SK-N-SH (cell line): Measurements from ENCODE around the gene DHRSX. TPM values are rescaled to one million over a fixed set of nuclear protein-coding genes. Genes with fewer than 3 reads are reported as not detected.

ENCODE experiments used
- CTCF ChIA-PET: fragments of 300-600, 350-600 bp; formaldehyde crosslinking; extraction: SDS; loops from one replicate; lab custom pipeline; 2021; lab: Yijun Ruan, JAX
- POLR2A ChIA-PET: fragments of 350-600 bp; sonication (Branson Sonifier 250); formaldehyde crosslinking; extraction: SDS; loops from one replicate; lab custom pipeline; 2020; ENCODE audit warnings: antibody characterized with exemption, inconsistent platforms; lab: Yijun Ruan, JAX
- DNase-seq: peaks from one replicate; pipeline ENCODE4 v3.0.0; 2012
- H2AFZ ChIP-seq: fragments of 200-600 bp; sonication (generic); 2 replicates; pipeline ENCODE4 v1.8.1; 2016; ENCODE audit warnings: antibody characterized with exemption, mild to moderate bottlenecking, low read depth
- H3F3A ChIP-seq: fragments of 200-600 bp; sonication (generic); replicated peaks from 2 replicates; pipeline ENCODE3; 2016; ENCODE audit warnings: antibody characterized with exemption, mild to moderate bottlenecking; ENCODE audit not compliant: insufficient read depth
- H3K27ac ChIP-seq, 2 experiments: fragments of 200-500 bp in 1 of 2; fragments of 200-600 bp in 1 of 2; sonication (Bioruptor generic) in 1 of 2; sonication (generic), shearing (Covaris generic) in 1 of 2; 2 replicates each; pipeline versions ENCODE4 v1.5.1 to v1.6.1; 2014 to 2016; ENCODE audit warnings: low read depth in 2 of 2, inconsistent platforms in 1 of 2, low read length in 1 of 2, mild to moderate bottlenecking in 1 of 2, mixed read lengths in 1 of 2
- H3K27me3 ChIP-seq: fragments of 200-600 bp; sonication (generic), shearing (Covaris generic); 2 replicates; pipeline ENCODE4 v1.6.1; 2016; ENCODE audit warnings: mixed run types; ENCODE audit not compliant: insufficient read depth
- H3K36me3 ChIP-seq, 2 experiments: fragments of 200-500 bp in 1 of 2; fragments of 200-600 bp in 1 of 2; sonication (Bioruptor generic) in 1 of 2; sonication (generic) in 1 of 2; replicated peaks in 1 of 2; 2 replicates each; pipeline versions ENCODE3 to v1.5.1; 2014 to 2016; ENCODE audit warnings: low read length in 1 of 2, mild to moderate bottlenecking in 1 of 2; ENCODE audit not compliant: insufficient read depth in 2 of 2, control insufficient read depth in 1 of 2
- H3K4me1 ChIP-seq, 2 experiments: fragments of 200-500 bp in 1 of 2; fragments of 200-600 bp in 1 of 2; sonication (Bioruptor generic) in 1 of 2; sonication (generic), shearing (Covaris generic) in 1 of 2; 2 replicates each; pipeline versions ENCODE4 v1.5.1 to v1.6.1; 2014 to 2016; ENCODE audit warnings: low read depth in 1 of 2, low read length in 1 of 2, mixed run types in 1 of 2; ENCODE audit not compliant: insufficient read depth in 2 of 2, control insufficient read depth in 1 of 2
- H3K4me2 ChIP-seq: fragments of 200-600 bp; sonication (generic), shearing (Covaris generic); 2 replicates; pipeline ENCODE4 v1.6.1; 2017; ENCODE audit warnings: mixed run types
- H3K4me3 ChIP-seq, 2 experiments: fragments of 200-500 bp in 1 of 2; fragments of 200-600 bp in 1 of 2; sonication (Bioruptor generic) in 1 of 2; sonication (generic), shearing (Covaris generic) in 1 of 2; 2 replicates each; pipeline versions ENCODE4 v1.5.1 to v1.8.1; 2014 to 2016; ENCODE audit warnings: low read depth in 2 of 2, inconsistent platforms in 1 of 2, low read length in 1 of 2, mild to moderate bottlenecking in 1 of 2, mixed read lengths in 1 of 2, moderate library complexity in 1 of 2
- H3K79me2 ChIP-seq: fragments of 200-600 bp; sonication (generic); 2 replicates; pipeline ENCODE4 v1.8.1; 2017; ENCODE audit warnings: mild to moderate bottlenecking; ENCODE audit not compliant: insufficient read depth
- H3K9ac ChIP-seq: fragments of 200-600 bp; sonication (generic); 2 replicates; pipeline ENCODE4 v1.6.1; 2017; ENCODE audit warnings: mixed run types
- H3K9me2 ChIP-seq: fragments of 200-600 bp; sonication (generic); 2 replicates; pipeline ENCODE4 v1.6.1; 2017; ENCODE audit warnings: mixed run types
- H3K9me3 ChIP-seq: fragments of 200-600 bp; sonication (generic); 2 replicates; pipeline ENCODE4 v1.6.1; 2017; ENCODE audit warnings: mixed run types, mild to moderate bottlenecking, moderate library complexity
- H4K20me1 ChIP-seq: fragments of 200-600 bp; sonication (generic); 2 replicates; pipeline ENCODE4 v1.6.1; 2017; ENCODE audit warnings: mild to moderate bottlenecking, mixed run types; ENCODE audit not compliant: insufficient read depth
- CHD2 ChIP-seq: fragments of 150-350 bp; IDR thresholded peaks from 2 replicates; pipeline ENCODE4 v1.6.1; 2018; ENCODE audit warnings: low read length; ENCODE audit not compliant: partially characterized antibody
- CTCF ChIP-seq: fragments of 200-600 bp; sonication (generic); IDR thresholded peaks from 2 replicates; pipeline ENCODE4 v1.6.1; 2017; ENCODE audit warnings: antibody characterized with exemption, mild to moderate bottlenecking, moderate library complexity
- EZH2phosphoT487 ChIP-seq: fragments of 200-600 bp; sonication (generic); IDR thresholded peaks from 2 replicates; pipeline ENCODE4 v1.6.1; 2017; ENCODE audit warnings: low read depth, mixed run types, mild to moderate bottlenecking, antibody characterized with exemption, moderate library complexity, borderline replicate concordance
- FOXJ3 ChIP-seq: sonication (generic); formaldehyde crosslinking; IDR thresholded peaks from 2 replicates; pipeline ENCODE4 v1.5.1; 2020; ENCODE audit warnings: mild to moderate bottlenecking, missing genetic modification reagents
- GABPA ChIP-seq: IDR thresholded peaks from 2 replicates; pipeline ENCODE4 v1.4.0; 2012; ENCODE audit warnings: low read depth, mild to moderate bottlenecking
- GATA2 ChIP-seq: sonication (generic); formaldehyde crosslinking; IDR thresholded peaks from 2 replicates; pipeline ENCODE4 v1.5.0; 2020; ENCODE audit warnings: mild to moderate bottlenecking, missing genetic modification reagents
- IRF3 ChIP-seq: fragments of 150-350 bp; IDR thresholded peaks from 2 replicates; pipeline ENCODE4 v1.6.1; 2016; ENCODE audit warnings: mild to moderate bottlenecking, low read depth, low read length
- MXI1 ChIP-seq: IDR thresholded peaks from 2 replicates; pipeline ENCODE4 v1.6.1; 2012; ENCODE audit warnings: mild to moderate bottlenecking, low read depth, low read length, improper control_type of control experiment
- NRF1 ChIP-seq: IDR thresholded peaks from 2 replicates; pipeline ENCODE4 v1.6.1; 2012; ENCODE audit warnings: low read depth, mild to moderate bottlenecking, low read length
- PBX3 ChIP-seq: IDR thresholded peaks from 2 replicates; pipeline ENCODE4; 2012
- POLR2AphosphoS5 ChIP-seq: IDR thresholded peaks from 2 replicates; pipeline ENCODE4 v1.6.1; 2012; ENCODE audit warnings: low read depth, low read length
- RCOR1 ChIP-seq: fragments of 150-350 bp; IDR thresholded peaks from 2 replicates; pipeline ENCODE4 v1.6.1; 2017; ENCODE audit warnings: antibody characterized with exemption, low read length
- SIN3A ChIP-seq: IDR thresholded peaks from 2 replicates; pipeline ENCODE4 v1.6.1; 2012; ENCODE audit warnings: low read depth, mild to moderate bottlenecking, low read length, moderate library complexity, borderline replicate concordance
- SMC3 ChIP-seq: IDR thresholded peaks from 2 replicates; pipeline ENCODE4 v1.6.1; 2012; ENCODE audit warnings: low read depth, low read length, improper control_type of control experiment
- TAF1 ChIP-seq: IDR thresholded peaks from 2 replicates; pipeline ENCODE4 v1.6.1; 2012; ENCODE audit warnings: low read depth, mild to moderate bottlenecking, low read length, moderate library complexity, borderline replicate concordance
- USF1 ChIP-seq: IDR thresholded peaks from 2 replicates; pipeline ENCODE4 v1.4.0; 2012; ENCODE audit warnings: low read depth, borderline replicate concordance
- YY1 ChIP-seq: IDR thresholded peaks from 2 replicates; pipeline ENCODE4 v1.4.0; 2012; ENCODE audit warnings: low read depth, mild to moderate bottlenecking
- ZBTB33 ChIP-seq: IDR thresholded peaks from 2 replicates; pipeline ENCODE4 v1.4.0; 2012; ENCODE audit warnings: low read depth, borderline replicate concordance
- WGBS: methylation state at CpG from one replicate; pipeline ENCODE4 v1.1.6; 2017; ENCODE audit warnings: low lambda C conversion rate; 5-methylcytosine and 5-hydroxymethylcytosine counted together
- polyA plus RNA-seq, 3 experiments: library from polyadenylated mRNA; depleted of rRNA; stranded (reverse); fragments of >200 nt; gene quantifications; 2 replicates each; pipeline ENCODE4 v1.2.3, GENCODE V29; 2012
- TF ChIP-seq, protein P1 (sequence below): IDR thresholded peaks from 2 replicates; pipeline ENCODE4 v1.4.0; 2012; ENCODE audit warnings: low read depth

Gene DHRSX
- polyA plus RNA-seq, 1 of the 3 experiments (the other 2 are of a cell fraction), result 34.3 TPM

DNA sequence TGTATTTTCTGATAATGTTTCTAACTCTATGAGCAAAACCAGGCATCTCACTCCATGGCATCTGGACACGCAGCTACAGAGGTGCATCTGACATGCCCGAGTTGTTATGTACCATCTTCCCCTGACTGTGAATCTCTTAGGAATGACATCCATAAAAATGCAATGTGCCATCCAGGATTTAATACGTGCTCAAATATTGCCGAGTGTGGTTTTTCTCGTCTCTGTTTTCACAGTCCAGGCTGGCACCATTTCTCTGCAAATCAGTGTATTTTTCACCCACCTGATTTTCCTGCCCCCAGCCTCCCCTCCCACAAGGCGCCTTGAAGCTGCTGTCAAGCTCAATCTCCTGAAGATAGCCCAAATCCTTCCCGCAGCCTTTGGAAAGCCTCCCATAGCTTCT, 154.6 kb downstream of the DHRSX start:
- H3K4me2 ChIP-seq, result no peak overlapping the region
- H3K27ac ChIP-seq, result no peak overlapping the region
- TF ChIP-seq, protein P1, sequence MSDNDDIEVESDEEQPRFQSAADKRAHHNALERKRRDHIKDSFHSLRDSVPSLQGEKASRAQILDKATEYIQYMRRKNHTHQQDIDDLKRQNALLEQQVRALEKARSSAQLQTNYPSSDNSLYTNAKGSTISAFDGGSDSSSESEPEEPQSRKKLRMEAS, result no peak
- TF ChIP-seq POLR2AphosphoS5 (no peak), USF1 (no peak), CTCF (no peak), GATA2 (no peak), EZH2phosphoT487 (no peak), SIN3A (no peak), NRF1 (no peak), CHD2 (no peak), SMC3 (no peak), GABPA (no peak), YY1 (no peak), PBX3 (no peak), IRF3 (no peak), ZBTB33 (no peak), FOXJ3 (CRISPR knock-in tag) (no peak), TAF1 (no peak), RCOR1 (no peak), MXI1 (no peak)
- WGBS, result 83% methylated on average over 7 of the region's 7 CpGs
- ChIA-PET CTCF (no interaction called here), POLR2A (no interaction called here)
- no peak overlapping the region for H3K4me3 ChIP-seq
- no peaks in the 10 kb centered on the region for H3K9me2 ChIP-seq
- H3K9ac ChIP-seq, result no peak overlapping the region
- no peak overlapping the region for H2AFZ ChIP-seq
- no peak for DNase-seq
- H4K20me1 ChIP-seq, result no peaks in the 10 kb centered on the region
- no peaks in the 10 kb centered on the region for H3K27me3 ChIP-seq
- no peaks in the 10 kb centered on the region for H3K79me2 ChIP-seq
- no peaks in the 10 kb centered on the region for H3K36me3 ChIP-seq
- H3K9me3 ChIP-seq, result no peaks in the 10 kb centered on the region
- no peaks in the 10 kb centered on the region for H3K4me1 ChIP-seq
- peaks cover 10% of the 10 kb centered on the region for H3F3A ChIP-seq
